Measurements from ENCODE around the gene MIPOL1. TPM values are rescaled to one million over a fixed set of nuclear protein-coding genes. Genes with fewer than 3 reads are reported as not detected.

MIPOL1 gene
- total and polyA plus RNA-seq, 2 donors (not counting 3 experiments of a cell fraction or from before 2014, with no cell fraction given): 3.4 to 33.5 TPM

GRCh38 chr14:37591311-37591940 is 393.7 kb downstream of the MIPOL1 start:
- H3K27me3 ChIP-seq (ENCODE audit: control insufficient read depth in 2 of 2, insufficient read depth in 2 of 2, low read length in 2 of 2): peaks cover 70 to 88% of the 10 kb centered on the region in 2 experiments
- no peaks in the 10 kb centered on the region for H3K36me3 ChIP-seq (ENCODE audit: control insufficient read depth in 2 of 2, extremely low read depth in 1 of 2, insufficient read depth in 2 of 2, low read length in 2 of 2)
- H3K4me3 ChIP-seq (replicated peaks in 1 of 3; ENCODE audit: insufficient read depth in 1 of 3, low read depth in 1 of 3, low read length in 3 of 3): no peak overlapping the region
- TF ChIP-seq MAX (IDR thresholded peaks at IDR 0.05; ENCODE audit: insufficient read depth, insufficient read length) (no peak), MYC (IDR thresholded peaks at IDR 0.05; ENCODE audit: low read depth, low read length) (no peak), JUN (IDR thresholded peaks at IDR 0.05; ENCODE audit: borderline replicate concordance, insufficient read depth, insufficient read length, low read depth) (no peak), FOS (IDR thresholded peaks at IDR 0.05; ENCODE audit: borderline replicate concordance, insufficient read depth, low read length) (no peak), CTCF (IDR thresholded peaks at IDR 0.05; ENCODE audit: extremely low read depth in 1 of 2, insufficient read depth in 1 of 2, low read depth in 1 of 2, low read length in 2 of 2) (peak in 1 of 2 donors; percentile 22), EZH2 (IDR thresholded peaks at IDR 0.05; ENCODE audit: borderline replicate concordance, low read depth, low read length, severe bottlenecking) (no peak)
- no peak overlapping the region for H3K27ac ChIP-seq (ENCODE audit: insufficient read depth, low read depth, low read length)
- no peak overlapping the region for H2AFZ ChIP-seq (ENCODE audit: low read depth, low read length)
- no peaks in the 10 kb centered on the region for H4K20me1 ChIP-seq (replicated peaks; ENCODE audit: control insufficient read depth, extremely low read depth, insufficient read depth, low read length)
- no peaks in the 10 kb centered on the region for H3K79me2 ChIP-seq (ENCODE audit: control insufficient read depth, insufficient read depth, low read length)
- H3K4me2 ChIP-seq (ENCODE audit: insufficient read depth, low read length): no peak overlapping the region
- BruUV-seq (replicated peaks): no TSS peak
- dilution Hi-C loops (cut with MboI; ENCODE audit: extremely low pct_ligation_motif_present, low sequenced_read_pairs): no loop called here
- intact Hi-C loops (cut with micrococcal nuclease): no loop called here
- POLR2A ChIA-PET: no interaction called here
- CTCF ChIA-PET: interaction anchor here (1.1 kb wide), 1 partner anchor 345 kb away, joined by 3 read pairs; no protein-coding TSS in a partner anchor
- H3K9me3 ChIP-seq (replicated peaks; ENCODE audit: control insufficient read depth, insufficient read depth, low read length): no peaks in the 10 kb centered on the region
- DNase-seq (ENCODE audit: low read depth, low spot score) (no peak), FAIRE-seq (no peak)
- H3K9me1 ChIP-seq (replicated peaks; ENCODE audit: control insufficient read depth, extremely low read depth, insufficient read depth, low read length): no peaks in the 10 kb centered on the region
- peaks cover 9% of the 10 kb centered on the region for H3K4me1 ChIP-seq (ENCODE audit: control insufficient read depth, extremely low read depth, insufficient read depth, low read length)
- no peak overlapping the region for H3K9ac ChIP-seq (replicated peaks; ENCODE audit: extremely low read depth, insufficient read depth, low read length)
